AG04449 (cell line): ENCODE results near the gene ERG28.
A peak's percentile ranks its signal among the peaks of the same experiment; 100 is the strongest.

Experiments used
- CTCF ChIA-PET: fragments of 350-600 bp; formaldehyde crosslinking; extraction: SDS; loops from one replicate; lab custom pipeline; 2021; ENCODE audit warnings: antibody characterized with exemption; lab: Yijun Ruan, JAX
- POLR2A ChIA-PET: fragments of 400-600, 350-600 bp; formaldehyde crosslinking; extraction: SDS; loops from one replicate; lab custom pipeline; 2020; ENCODE audit warnings: antibody characterized with exemption, inconsistent platforms; lab: Yijun Ruan, JAX
- DNase-seq: peaks from one replicate; pipeline ENCODE4 v3.0.0-alpha.2; 2010; ENCODE audit warnings: low read depth, low spot score
- H3K4me3 ChIP-seq: 2 replicates; pipeline ENCODE4 v1.5.1; 2011; ENCODE audit warnings: low read depth, mild to moderate bottlenecking, control low read depth, low read length
- CTCF ChIP-seq: IDR thresholded peaks from one replicate; pipeline ENCODE4 v1.5.1; 2011; ENCODE audit warnings: mild to moderate bottlenecking, moderate library complexity, low read length, control low read depth, inconsistent platforms; ENCODE audit not compliant: insufficient read depth; ENCODE audit errors: missing control alignments

The ERG28 gene

GRCh38 chr14:75648066-75648838, 12.4 kb downstream of the ERG28 start:
- TF ChIP-seq CTCF, result no peak
- ChIA-PET POLR2A (no interaction called here), CTCF (interaction anchor here (1.5 to 17.3 kb wide), 5 partner anchors 8 to 87 kb away, joined by 4 to 896 read pairs (median 21); partner anchors contain the start of genes ERG28 and FLVCR2)
- DNase-seq, result peak; percentile 93
- no peak overlapping the region for H3K4me3 ChIP-seq

GRCh38 chr14:75647640-75648039, 13.0 kb downstream of the ERG28 start:
- ChIA-PET CTCF (interaction anchor here (1.4 to 17.3 kb wide), 3 partner anchors 9 to 71 kb away, joined by 5 to 896 read pairs (median 53); partner anchors contain the start of genes ERG28 and FLVCR2), POLR2A (no interaction called here)
- DNase-seq, result no peak
- TF ChIP-seq CTCF, result no peak
- H3K4me3 ChIP-seq, result no peak overlapping the region

- ChIA-PET POLR2A (no interaction called here), CTCF (interaction anchor here (1.4 to 17.3 kb wide), 4 partner anchors 9 to 85 kb away, joined by 5 to 896 read pairs (median 30); partner anchors contain the start of genes ERG28 and FLVCR2)
- H3K4me3 ChIP-seq, result no peak overlapping the region
- DNase-seq, result no peak
- no peak for TF ChIP-seq CTCF
These were observed 13.9 kb downstream of the ERG28 start for GRCh38 chr14:75646762-75647161.

GRCh38 chr14:75645056-75645455, 15.6 kb downstream of the ERG28 start:
- TF ChIP-seq CTCF, result no peak
- no peak for DNase-seq
- CTCF ChIA-PET, result interaction anchor here (1.2 to 17.3 kb wide), 3 partner anchors 10 to 69 kb away, joined by 3 to 896 read pairs (median 53); partner anchors contain the start of gene FLVCR2
- H3K4me3 ChIP-seq, result no peak overlapping the region
- POLR2A ChIA-PET, result no interaction called here

- DNase-seq, result no peak
- ChIA-PET CTCF (interaction anchor here (0.6 to 1.0 kb wide), 2 partner anchors 10 to 12 kb away, joined by 3 to 4 read pairs; no protein-coding TSS in a partner anchor), POLR2A (no interaction called here)
- no peak overlapping the region for H3K4me3 ChIP-seq
- no peak for TF ChIP-seq CTCF
These were observed 16.7 kb downstream of the ERG28 start for GRCh38 chr14:75643985-75644384.

GRCh38 chr14:75640876-75641275, 19.8 kb downstream of the ERG28 start:
- ChIA-PET POLR2A (no interaction called here), CTCF (interaction anchor here (1.3 to 2.8 kb wide), 3 partner anchors 10 to 63 kb away, joined by 3 to 12 read pairs (median 11); partner anchors contain the start of gene FLVCR2)
- TF ChIP-seq CTCF, result no peak
- H3K4me3 ChIP-seq, result no peak overlapping the region
- DNase-seq, result no peak
